Peyer's patch (tissue), 4 donors: Measurements from ENCODE around the gene TRHDE.

Experiments
- CTCF ChIP-seq, 6 experiments: fragments of 450-650 bp in 4 of 6; fragments of 200-600 bp in 2 of 6; sonication (generic) in 1 of 6; IDR thresholded peaks; one replicate each; pipeline ENCODE4 v1.5.1; 2017 to 2019; ENCODE audit warnings: antibody characterized with exemption in 6 of 6, mild to moderate bottlenecking in 3 of 6, moderate library complexity in 1 of 6
- POLR2A ChIP-seq, 2 donors: fragments of 450-650 bp; IDR thresholded peaks; one replicate each; pipeline ENCODE4 v1.5.1; 2017; ENCODE audit warnings: antibody characterized with exemption in 2 of 2, mild to moderate bottlenecking in 2 of 2, moderate library complexity in 2 of 2

GRCh38 chr12:72543777-72544467 lies 271.8 kb downstream of the TRHDE start:
- TF ChIP-seq POLR2A (IDR thresholded peaks at IDR 0.05) (no peak), CTCF (IDR thresholded peaks at IDR 0.05) (no peak)
